Lower leg skin (tissue), 3 donors: ENCODE results near the gene PITPNC1.

ENCODE experiments used
- POLR2A ChIP-seq, 2 donors: fragments of 450-650 bp; IDR thresholded peaks; one replicate each; pipeline ENCODE4 v1.6.1; 2016 to 2017; ENCODE audit warnings: antibody characterized with exemption in 2 of 2, mild to moderate bottlenecking in 1 of 2, moderate library complexity in 1 of 2
- TF ChIP-seq, protein P1 (sequence below), 3 donors: fragments of 450-650 bp; IDR thresholded peaks; one replicate each; pipeline ENCODE4 v1.5.1; 2016; ENCODE audit warnings: antibody characterized with exemption in 3 of 3, mild to moderate bottlenecking in 3 of 3, moderate library complexity in 2 of 3

DNA sequence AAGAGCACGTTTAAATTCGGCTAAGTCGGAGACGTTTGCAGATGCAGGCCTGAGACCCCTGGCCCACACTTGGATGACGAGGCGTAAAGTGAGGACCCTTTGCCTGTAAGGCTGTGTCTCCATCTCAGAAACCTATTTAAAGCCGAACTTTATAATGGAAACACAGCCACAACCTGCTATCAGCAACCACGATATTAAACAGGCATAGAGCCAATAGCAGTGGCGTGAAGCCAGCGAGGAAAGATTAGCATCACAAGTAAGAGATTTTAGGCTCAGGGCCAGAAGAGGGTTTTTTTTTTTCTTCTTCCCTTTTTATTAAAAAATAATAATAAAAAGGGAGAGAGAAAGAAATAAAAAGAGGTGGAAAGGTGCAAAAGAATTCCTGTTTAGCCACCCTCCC is 229.4 kb downstream of the PITPNC1 start:
- TF ChIP-seq, protein P1, sequence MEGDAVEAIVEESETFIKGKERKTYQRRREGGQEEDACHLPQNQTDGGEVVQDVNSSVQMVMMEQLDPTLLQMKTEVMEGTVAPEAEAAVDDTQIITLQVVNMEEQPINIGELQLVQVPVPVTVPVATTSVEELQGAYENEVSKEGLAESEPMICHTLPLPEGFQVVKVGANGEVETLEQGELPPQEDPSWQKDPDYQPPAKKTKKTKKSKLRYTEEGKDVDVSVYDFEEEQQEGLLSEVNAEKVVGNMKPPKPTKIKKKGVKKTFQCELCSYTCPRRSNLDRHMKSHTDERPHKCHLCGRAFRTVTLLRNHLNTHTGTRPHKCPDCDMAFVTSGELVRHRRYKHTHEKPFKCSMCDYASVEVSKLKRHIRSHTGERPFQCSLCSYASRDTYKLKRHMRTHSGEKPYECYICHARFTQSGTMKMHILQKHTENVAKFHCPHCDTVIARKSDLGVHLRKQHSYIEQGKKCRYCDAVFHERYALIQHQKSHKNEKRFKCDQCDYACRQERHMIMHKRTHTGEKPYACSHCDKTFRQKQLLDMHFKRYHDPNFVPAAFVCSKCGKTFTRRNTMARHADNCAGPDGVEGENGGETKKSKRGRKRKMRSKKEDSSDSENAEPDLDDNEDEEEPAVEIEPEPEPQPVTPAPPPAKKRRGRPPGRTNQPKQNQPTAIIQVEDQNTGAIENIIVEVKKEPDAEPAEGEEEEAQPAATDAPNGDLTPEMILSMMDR (IDR thresholded peaks at IDR 0.05) = no peak
- TF ChIP-seq POLR2A (IDR thresholded peaks at IDR 0.05) = no peak
